RPMI8226 (cell line): ENCODE results near the gene GPATCH1.
"Not testable (repeated sequence)": the region's sequence is repeated elsewhere in the genome, so short reads cannot be mapped to it uniquely, and the experiment has no call there.

Experiments
- DNase-seq: peaks from one replicate; pipeline ENCODE4 v3.0.0-alpha.2; 2015

Gene GPATCH1

GRCh38 chr19:33080761-33081681, at the start of gene GPATCH1:
TSS of gene GPATCH1 (plus strand) at chr19:33081181. CDS start at chr19:33081194, 13 bp downstream.
- peak; percentile 86 for DNase-seq

- no peak for DNase-seq
Measured at GRCh38 chr19:33032218-33032781, 48.7 kb upstream of the GPATCH1 start.

GRCh38 chr19:33035461-33035860, 45.5 kb upstream of the GPATCH1 start:
- no peak for DNase-seq

GRCh38 chr19:33036370-33037167, 44.4 kb upstream of the GPATCH1 start:
- DNase-seq = not testable (repeated sequence)

GRCh38 chr19:33037168-33038025, 43.6 kb upstream of the GPATCH1 start:
- not testable (repeated sequence) for DNase-seq

- no peak for DNase-seq
Measured at GRCh38 chr19:33039108-33039599, 41.8 kb upstream of the GPATCH1 start.

GRCh38 chr19:33039815-33040214, 41.2 kb upstream of the GPATCH1 start:
- no peak for DNase-seq

GRCh38 chr19:33040994-33041827, 39.8 kb upstream of the GPATCH1 start:
- no peak for DNase-seq

- DNase-seq = not testable (repeated sequence)
Measured at GRCh38 chr19:33041828-33042160, 39.2 kb upstream of the GPATCH1 start.

GRCh38 chr19:33047422-33047821, 33.6 kb upstream of the GPATCH1 start:
- DNase-seq = no peak

GRCh38 chr19:33048806-33049676, 31.9 kb upstream of the GPATCH1 start:
- DNase-seq = no peak

GRCh38 chr19:33050110-33050509, 30.9 kb upstream of the GPATCH1 start:
- DNase-seq = no peak

GRCh38 chr19:33052352-33052972, 28.5 kb upstream of the GPATCH1 start:
- DNase-seq = no peak

GRCh38 chr19:33054623-33055022, 26.4 kb upstream of the GPATCH1 start:
- no peak for DNase-seq

GRCh38 chr19:33055718-33056117, 25.3 kb upstream of the GPATCH1 start:
- DNase-seq = no peak

GRCh38 chr19:33060586-33060985, 20.4 kb upstream of the GPATCH1 start:
- no peak for DNase-seq

GRCh38 chr19:33062902-33063301, 18.1 kb upstream of the GPATCH1 start:
- DNase-seq = no peak

- DNase-seq = peak; percentile 67
Measured at GRCh38 chr19:33063356-33063752, 17.6 kb upstream of the GPATCH1 start.

GRCh38 chr19:33063753-33064457, 17.1 kb upstream of the GPATCH1 start:
- DNase-seq = peak; percentile 33
